GM18517 (cell line): ENCODE measurements around the gene NCF4.
A peak's percentile ranks its signal among the peaks of the same experiment; 100 is the strongest.

Source experiments
- ATAC-seq: cut with Tn5 transposase; IDR thresholded peaks from one replicate; pipeline ENCODE4 v1.9.1; 2021; ENCODE audit warnings: mild to moderate bottlenecking, moderate library complexity; ENCODE audit not compliant: unreplicated experiment

The NCF4 gene

DNA sequence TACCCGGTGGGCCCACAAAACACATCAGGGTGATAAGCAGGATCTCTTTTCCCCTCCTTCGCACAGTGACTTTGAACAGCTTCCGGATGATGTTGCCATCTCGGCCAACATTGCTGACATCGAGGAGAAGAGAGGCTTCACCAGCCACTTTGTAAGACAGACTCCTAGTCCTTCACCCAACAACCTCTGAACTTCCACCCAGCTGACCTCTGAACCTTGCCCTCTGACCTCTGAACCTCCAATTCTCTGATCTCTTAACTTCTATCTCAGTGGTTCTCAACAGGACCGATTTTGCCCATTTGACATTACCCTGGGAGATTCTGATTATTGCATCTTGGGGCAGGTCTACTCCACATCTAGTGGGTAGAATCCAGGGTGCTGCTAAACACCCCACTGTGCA, 3.2 kb downstream of the NCF4 start:
- ATAC-seq = no peak

- no peak for ATAC-seq
Measured at GRCh38 chr22:36864454-36865215, 3.8 kb downstream of the NCF4 start.

GRCh38 chr22:36865346-36865745, 4.5 kb downstream of the NCF4 start:
- ATAC-seq = no peak

- no peak for ATAC-seq
Measured at GRCh38 chr22:36867695-36868094, 6.9 kb downstream of the NCF4 start.

DNA sequence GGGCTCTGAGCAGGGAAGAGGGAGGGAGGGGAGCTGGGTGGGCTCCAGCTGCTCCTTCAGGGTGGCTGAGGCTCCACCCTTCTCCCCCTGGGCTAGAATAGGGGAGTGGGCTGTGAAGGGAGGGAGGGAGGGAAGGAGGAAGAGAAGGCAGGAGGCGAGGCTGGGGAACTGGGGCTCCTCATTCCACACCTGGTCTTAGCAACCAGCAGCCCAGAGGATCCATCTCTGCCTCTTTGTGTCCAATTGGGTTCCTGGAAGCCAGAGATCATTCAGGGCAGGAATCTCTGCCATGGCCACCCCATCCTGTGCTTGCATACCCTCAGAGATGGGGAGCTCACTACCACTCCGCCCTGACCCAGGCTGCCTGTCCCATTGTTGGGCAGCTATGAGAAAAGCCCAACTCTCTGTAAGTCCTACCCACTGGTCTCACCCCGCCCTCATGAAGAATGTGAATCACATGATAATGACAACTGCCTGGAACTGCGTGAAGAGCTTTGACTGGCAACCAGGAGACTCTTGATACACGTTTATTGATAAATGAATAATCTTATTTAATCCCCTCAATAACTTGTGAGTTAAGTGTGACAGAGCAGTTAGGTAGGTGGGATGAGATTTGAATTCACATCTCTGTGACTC, 7.9 kb downstream of the NCF4 start:
- ATAC-seq = no peak

DNA sequence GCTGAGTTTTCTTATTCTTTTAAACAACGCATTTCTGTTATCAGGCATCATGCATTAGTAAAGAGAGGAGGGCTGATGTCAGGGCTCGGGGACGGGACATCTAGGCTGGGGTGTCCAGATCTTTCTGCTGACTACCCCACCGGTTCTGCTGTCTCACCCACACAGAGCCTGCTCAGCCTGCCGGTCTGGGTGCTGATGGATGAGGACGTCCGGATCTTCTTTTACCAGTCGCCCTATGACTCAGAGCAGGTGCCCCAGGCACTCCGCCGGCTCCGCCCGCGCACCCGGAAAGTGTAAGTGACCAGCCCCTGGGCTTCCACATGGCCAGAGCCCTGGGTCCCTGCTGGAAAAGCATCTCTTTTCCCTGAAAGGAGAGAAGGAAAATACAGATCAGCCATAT, 9.4 kb downstream of the NCF4 start:
- ATAC-seq = no peak

- no peak for ATAC-seq
Measured at GRCh38 chr22:36871669-36872081, 10.9 kb downstream of the NCF4 start.

- ATAC-seq = no peak
Measured at GRCh38 chr22:36872084-36872483, 11.3 kb downstream of the NCF4 start.

DNA sequence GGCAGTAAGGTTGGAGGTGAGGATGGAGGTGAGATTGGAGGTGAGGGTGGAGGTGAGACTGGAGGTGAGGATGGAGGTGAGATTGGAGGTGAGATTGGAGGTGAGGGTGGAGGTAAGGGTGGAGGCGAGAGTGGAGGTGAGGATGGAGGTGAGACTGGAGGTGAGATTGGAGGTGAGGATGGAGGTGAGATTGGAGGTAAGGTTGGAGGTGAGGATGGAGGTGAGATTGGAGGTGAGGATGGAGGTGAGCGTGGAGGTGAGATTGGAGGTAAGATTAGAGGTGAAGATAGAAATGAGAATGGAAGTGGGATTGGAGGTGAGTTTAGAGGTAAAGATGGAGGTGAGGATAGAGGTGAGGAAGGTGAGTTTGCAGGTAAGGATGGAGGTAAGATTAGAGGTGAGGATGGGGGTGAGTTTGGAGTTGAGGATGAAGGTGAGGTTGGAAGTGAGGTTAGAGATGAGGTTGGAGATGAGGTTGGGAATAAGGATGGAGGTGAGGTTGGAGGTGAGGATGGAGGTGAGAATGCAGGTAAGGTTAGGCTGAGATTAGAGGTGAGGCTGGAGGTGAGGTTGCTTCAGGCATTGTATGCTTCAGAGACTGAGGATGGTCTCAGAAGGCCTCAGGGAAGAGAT, 12.2 kb downstream of the NCF4 start:
- no peak for ATAC-seq

DNA sequence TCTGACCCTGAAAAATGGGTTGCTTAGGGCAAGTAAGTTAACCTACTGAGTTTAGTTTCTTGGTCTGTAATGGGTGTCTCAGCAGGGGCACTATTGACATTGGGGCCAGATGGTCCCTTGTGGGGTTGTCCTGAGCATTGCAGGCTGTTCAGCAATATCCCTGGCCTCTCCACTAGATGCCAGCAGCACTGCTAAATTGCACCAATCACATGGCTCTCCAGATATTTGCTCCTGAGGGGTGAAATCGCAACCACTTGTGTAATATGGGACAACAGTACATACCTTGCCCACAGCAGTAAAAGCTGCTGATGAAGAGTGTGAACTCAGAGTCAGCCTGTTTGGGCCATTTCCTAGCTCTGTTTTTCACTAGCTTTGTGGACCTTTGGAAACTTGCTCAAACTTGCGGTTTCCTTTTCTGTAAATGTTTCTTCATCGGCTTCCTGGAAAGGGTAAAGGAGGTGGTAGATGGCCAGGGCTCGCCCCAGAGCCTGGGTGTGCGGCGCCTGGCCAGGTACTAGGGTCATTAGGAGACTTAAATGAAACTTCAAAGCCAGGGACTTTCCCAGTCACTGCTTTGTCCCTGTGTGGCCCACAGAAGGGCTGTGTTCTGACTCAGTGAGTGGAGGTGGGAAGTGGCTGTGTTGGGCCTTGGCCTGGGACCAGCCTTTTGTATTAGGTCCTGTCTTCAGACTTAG, 13.0 kb downstream of the NCF4 start:
- ATAC-seq = peak; percentile 82

GRCh38 chr22:36874309-36874696, 13.5 kb downstream of the NCF4 start:
- no peak for ATAC-seq

- no peak for ATAC-seq
Measured at GRCh38 chr22:36874736-36875135, 13.9 kb downstream of the NCF4 start.

DNA sequence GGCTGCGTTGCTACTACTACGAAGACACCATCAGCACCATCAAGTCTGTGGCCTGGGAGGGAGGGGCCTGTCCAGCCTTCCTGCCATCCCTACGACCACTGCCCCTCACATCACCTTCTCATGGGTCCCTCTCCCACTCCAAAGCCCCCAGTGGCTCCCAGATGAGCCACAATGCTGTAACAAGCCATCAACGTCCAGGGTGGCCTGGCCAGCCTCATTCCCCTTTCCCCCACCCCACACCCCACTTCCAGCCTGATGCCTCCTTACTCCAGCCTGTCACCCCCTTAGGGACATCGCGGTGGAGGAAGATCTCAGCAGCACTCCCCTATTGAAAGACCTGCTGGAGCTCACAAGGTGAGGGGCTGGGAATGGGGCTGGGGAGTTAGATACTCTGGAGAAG, 14.9 kb downstream of the NCF4 start:
- ATAC-seq = no peak

- no peak for ATAC-seq
Measured at GRCh38 chr22:36879775-36880174, 19.0 kb downstream of the NCF4 start.

- no peak for ATAC-seq
Measured at GRCh38 chr22:36881504-36882245, 20.9 kb downstream of the NCF4 start.

DNA sequence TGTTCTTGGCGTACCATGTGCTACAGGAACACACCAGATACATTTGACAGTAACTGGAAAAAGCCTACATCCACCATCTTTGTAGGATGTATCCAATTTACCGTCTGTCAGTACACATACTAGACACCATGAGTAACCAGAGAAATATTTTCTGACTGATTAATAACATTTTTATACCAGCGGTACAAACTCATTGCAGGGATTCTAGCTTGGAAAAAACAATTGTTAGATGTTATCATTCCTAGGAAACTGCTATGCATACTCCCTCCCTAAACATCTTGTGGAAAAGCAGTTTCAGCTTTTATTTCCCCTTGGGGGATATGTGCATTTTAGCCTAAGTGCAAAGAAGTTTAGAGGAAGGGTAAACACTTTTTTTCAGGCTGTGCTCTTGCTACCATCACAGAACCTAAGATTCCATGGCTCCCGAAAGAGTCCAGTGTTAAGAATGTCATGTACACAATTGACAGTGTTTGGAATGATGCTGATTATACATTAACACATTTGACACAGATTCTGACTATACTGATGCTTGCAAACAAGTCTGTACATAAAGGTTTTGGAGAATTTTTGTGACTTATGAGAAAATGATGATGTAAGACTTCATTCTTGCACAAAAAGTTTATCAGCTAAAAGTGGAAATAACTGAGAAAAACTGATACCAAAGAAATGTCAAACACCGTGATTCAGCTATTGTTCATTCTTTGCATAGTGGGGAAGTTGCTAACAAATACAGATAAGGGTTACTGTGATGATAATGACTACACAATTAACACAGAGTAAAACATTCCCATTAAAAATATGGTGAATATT, 23.7 kb downstream of the NCF4 start:
- no peak for ATAC-seq

DNA sequence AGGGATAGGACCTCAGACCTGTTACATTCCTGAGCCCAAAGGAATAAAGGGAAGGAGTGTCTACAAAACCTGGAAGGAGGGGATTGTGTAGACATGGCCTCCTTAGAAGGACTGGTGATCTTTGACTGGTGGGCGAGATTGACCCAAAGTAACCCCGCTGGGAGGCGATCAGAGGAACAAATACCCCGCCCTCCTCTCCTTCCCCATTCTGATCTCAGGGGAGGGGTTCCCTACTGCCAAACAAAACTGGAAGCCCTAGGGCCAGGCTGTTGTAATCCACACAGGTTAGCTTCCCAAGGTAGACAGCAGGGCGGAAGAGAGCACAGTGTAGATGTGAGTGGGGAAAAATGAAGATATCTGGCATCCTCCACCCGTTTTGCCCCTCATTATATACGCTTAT, 24.7 kb downstream of the NCF4 start:
- no peak for ATAC-seq

DNA sequence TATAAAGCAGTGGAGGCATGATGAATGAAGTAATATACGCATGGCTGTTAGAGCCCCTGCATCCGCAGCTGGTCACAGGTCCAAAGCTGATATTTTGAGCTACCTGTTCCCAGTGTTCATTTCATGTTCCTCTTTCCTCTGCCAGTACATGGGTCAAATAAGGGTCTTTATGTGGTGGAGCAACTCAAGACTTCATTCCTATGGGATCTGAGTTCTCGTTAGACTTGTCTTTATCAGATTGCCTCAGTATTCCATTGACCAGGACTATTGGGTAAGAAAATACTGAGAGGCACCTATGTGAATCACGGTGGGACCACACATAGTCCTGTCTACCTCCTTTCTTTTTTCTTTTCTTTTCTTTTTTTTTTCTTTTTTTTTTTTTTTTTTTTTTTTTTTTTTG, 25.2 kb downstream of the NCF4 start:
- no peak for ATAC-seq

DNA sequence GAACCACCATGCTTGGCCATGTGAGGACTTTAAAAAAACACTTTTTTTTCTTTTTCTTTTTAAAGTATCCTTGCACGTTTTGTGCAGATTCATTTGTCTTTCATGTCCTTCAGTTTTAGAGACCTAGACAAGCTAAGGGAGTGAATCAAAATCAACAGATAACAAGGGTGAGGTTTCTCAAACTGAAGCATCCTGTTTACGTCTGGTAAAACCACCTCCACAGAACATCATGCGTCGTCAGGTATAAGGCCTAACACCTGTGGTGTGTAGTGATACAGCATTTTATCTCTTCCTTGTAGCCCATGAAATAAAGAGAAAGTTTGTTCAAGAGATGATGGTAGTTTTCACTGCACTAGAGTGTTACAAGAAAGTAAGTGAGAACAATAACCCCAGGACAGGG, 26.4 kb downstream of the NCF4 start:
- ATAC-seq = no peak

GRCh38 chr22:36891646-36892045, 30.8 kb downstream of the NCF4 start:
- ATAC-seq = no peak
